Measurements from ENCODE around the gene METTL14. TPM values are rescaled to one million over a fixed set of nuclear protein-coding genes. Genes with fewer than 3 reads are reported as not detected.

The METTL14 gene
- total RNA-seq, 1 donor from 2014 or later = 28.1 TPM

DNA sequence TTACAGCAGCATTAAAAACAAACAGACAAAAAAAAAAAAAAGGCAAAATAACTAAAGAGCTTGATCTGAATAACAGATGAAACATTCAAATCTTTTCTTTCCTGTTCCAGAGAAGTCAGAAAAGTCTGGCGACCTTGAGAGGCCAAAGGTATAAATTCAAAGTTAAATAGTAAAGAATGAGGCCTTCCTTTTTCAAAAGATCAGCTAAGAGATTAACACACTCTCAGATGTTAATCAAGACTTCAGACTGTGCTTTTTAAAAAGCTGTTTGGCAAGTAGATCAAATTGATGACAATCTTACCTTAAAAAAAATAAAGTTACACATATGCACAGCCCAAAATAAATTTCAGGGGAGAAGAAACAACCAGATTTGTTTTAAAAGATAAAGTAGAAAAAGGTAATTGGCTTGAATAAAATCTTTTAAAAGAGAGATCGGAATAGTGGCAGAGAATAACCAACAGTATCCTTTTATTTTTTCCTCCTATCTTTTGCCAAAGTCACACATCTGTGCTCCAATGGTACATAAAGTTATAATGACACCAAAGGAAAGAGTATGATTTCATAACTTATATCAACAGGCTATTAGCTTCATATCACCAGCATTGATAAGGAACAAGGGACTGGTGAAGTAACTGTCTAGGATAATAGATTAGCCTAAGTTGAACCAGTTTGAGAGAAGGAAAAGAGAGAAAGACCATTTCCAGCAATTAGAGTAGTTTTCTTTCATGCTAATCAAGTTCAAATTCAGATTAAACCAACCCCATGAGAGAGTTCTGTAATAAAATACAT is 70.4 kb downstream of the METTL14 start:
- intact Hi-C loops (cut with micrococcal nuclease) = no loop called here
- H3K27me3 ChIP-seq (ENCODE audit: low read depth) = no peaks in the 10 kb centered on the region
- H3K9me3 ChIP-seq (replicated peaks) = no peaks in the 10 kb centered on the region
- H3K27ac ChIP-seq (replicated peaks) = peak overlapping the region; percentile 89
- peaks cover 26% of the 10 kb centered on the region for H3K36me3 ChIP-seq
- no peak for DNase-seq
- H3K4me1 ChIP-seq = peaks cover 100% of the 10 kb centered on the region
- no peak for TF ChIP-seq CTCF (IDR thresholded peaks at IDR 0.05; ENCODE audit: borderline replicate concordance)
- H3K4me3 ChIP-seq = no peak overlapping the region

DNA sequence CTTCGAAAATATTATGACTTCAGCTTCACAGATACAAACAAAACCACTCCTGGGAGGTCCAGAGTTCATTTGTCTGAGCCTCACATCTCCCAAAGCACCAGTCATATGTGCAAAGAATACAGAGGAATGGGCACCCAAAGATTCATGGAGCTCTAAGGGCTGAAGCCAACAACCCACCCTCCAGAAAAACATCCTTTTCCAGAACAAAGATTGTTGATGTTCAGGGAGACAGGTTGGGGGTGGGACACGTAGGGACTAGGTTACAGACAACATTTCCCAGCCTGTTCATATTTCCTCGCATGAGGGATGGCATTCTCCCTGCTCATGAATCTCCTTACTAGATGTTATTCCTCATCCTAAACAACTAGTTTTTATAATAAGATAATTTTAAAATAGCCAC is 71.2 kb downstream of the METTL14 start:
- Histone ChIP-seq H3K4me1 (peaks cover 100% of the 10 kb centered on the region), H3K27ac (replicated peaks) (peak overlapping the region; percentile 89), H3K36me3 (peaks cover 18% of the 10 kb centered on the region), H3K4me3 (no peak overlapping the region), H3K9me3 (replicated peaks) (no peaks in the 10 kb centered on the region), H3K27me3 (ENCODE audit: low read depth) (no peaks in the 10 kb centered on the region)
- no peak for DNase-seq
- TF ChIP-seq CTCF (IDR thresholded peaks at IDR 0.05; ENCODE audit: borderline replicate concordance) = no peak
- intact Hi-C loops (cut with micrococcal nuclease) = no loop called here

DNA sequence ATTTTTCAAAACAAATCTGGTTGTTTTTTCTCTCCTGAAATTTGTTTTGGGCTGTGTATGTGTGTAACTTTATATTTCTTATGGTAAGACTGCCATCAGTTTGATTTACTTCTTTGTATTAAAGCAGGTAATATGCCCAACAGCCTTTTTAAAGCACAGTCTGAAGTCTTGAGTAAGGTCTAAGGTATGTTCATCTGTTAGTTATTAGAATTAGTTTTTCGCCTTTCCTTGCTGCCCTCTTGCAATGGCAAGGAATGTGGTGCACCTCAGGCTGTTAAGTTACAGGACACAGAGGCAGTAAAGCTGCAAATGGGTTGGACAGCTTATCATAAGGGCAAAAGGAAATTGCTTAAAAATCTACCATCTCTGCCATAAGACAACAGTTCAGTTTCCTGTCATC is 71.8 kb downstream of the METTL14 start:
- no peaks in the 10 kb centered on the region for H3K9me3 ChIP-seq (replicated peaks)
- H3K27ac ChIP-seq (replicated peaks) = peak overlapping the region; percentile 89
- no peak for DNase-seq
- TF ChIP-seq CTCF (IDR thresholded peaks at IDR 0.05; ENCODE audit: borderline replicate concordance) = no peak
- peaks cover 13% of the 10 kb centered on the region for H3K36me3 ChIP-seq
- intact Hi-C loops (cut with micrococcal nuclease) = no loop called here
- no peaks in the 10 kb centered on the region for H3K27me3 ChIP-seq (ENCODE audit: low read depth)
- peaks cover 100% of the 10 kb centered on the region for H3K4me1 ChIP-seq
- H3K4me3 ChIP-seq = no peak overlapping the region

GRCh38 chr4:118757761-118758251 is 72.6 kb downstream of the METTL14 start:
- TF ChIP-seq CTCF (IDR thresholded peaks at IDR 0.05; ENCODE audit: borderline replicate concordance) = no peak
- Histone ChIP-seq H3K36me3 (peaks cover 5% of the 10 kb centered on the region), H3K27me3 (ENCODE audit: low read depth) (no peaks in the 10 kb centered on the region), H3K4me1 (peaks cover 100% of the 10 kb centered on the region), H3K9me3 (replicated peaks) (no peaks in the 10 kb centered on the region), H3K27ac (replicated peaks) (peak overlapping the region; percentile 89), H3K4me3 (no peak overlapping the region)
- intact Hi-C loops (cut with micrococcal nuclease) = no loop called here
- no peak for DNase-seq

GRCh38 chr4:118758293-118758692 is 73.1 kb downstream of the METTL14 start:
- no peak for DNase-seq
- peaks cover 100% of the 10 kb centered on the region for H3K4me1 ChIP-seq
- H3K9me3 ChIP-seq (replicated peaks) = no peaks in the 10 kb centered on the region
- no peak for TF ChIP-seq CTCF (IDR thresholded peaks at IDR 0.05; ENCODE audit: borderline replicate concordance)
- peaks cover 6% of the 10 kb centered on the region for H3K36me3 ChIP-seq
- no peaks in the 10 kb centered on the region for H3K27me3 ChIP-seq (ENCODE audit: low read depth)
- intact Hi-C loops (cut with micrococcal nuclease) = no loop called here
- peak overlapping the region; percentile 89 for H3K27ac ChIP-seq (replicated peaks)
- H3K4me3 ChIP-seq = no peak overlapping the region
